PC-3 (cell line): ENCODE measurements around the gene JUNB. TPM values are rescaled to one million over a fixed set of nuclear protein-coding genes. Genes with fewer than 3 reads are reported as not detected.

Experiments used
- ATAC-seq: fragments of 200-7000 bp; cut with Tn5 transposase; 2 replicates; pipeline ENCODE4 v1.9.1; 2020; ENCODE audit warnings: mild to moderate bottlenecking, moderate library complexity
- BruUV-seq: library from RNA; stranded (reverse); fragments of 400-500 nt; replicated peaks from 2 replicates; lab custom pipeline; 2021; lab: Mats Ljungman, UMichigan
- CTCF ChIA-PET: fragments of 300-600 bp; sonication (Branson Sonifier 250); formaldehyde crosslinking; loops from one replicate; lab custom pipeline; 2022; ENCODE audit warnings: antibody characterized with exemption; lab: Charles Lee
- POLR2A ChIA-PET: fragments of 300-600 bp; sonication (Branson Sonifier 250); formaldehyde crosslinking; loops from one replicate; lab custom pipeline; 2022; ENCODE audit warnings: antibody characterized with exemption; ENCODE audit not compliant: unreplicated experiment; lab: Charles Lee
- DNase-seq: peaks from one replicate; pipeline ENCODE4 v3.0.0-alpha.2; 2015
- H2AFZ ChIP-seq: fragments of 300-600 bp; sonication (generic); 2 replicates; pipeline ENCODE4 v1.6.0; 2016; ENCODE audit warnings: antibody characterized with exemption, low read length
- H3F3A ChIP-seq: fragments of 300-600 bp; sonication (generic); one replicate; pipeline ENCODE4 v1.6.0; 2017; ENCODE audit warnings: antibody characterized with exemption, low read length, control low read depth, mild to moderate bottlenecking; ENCODE audit not compliant: unreplicated experiment
- H3K27ac ChIP-seq: fragments of 300-600 bp; sonication (generic); 2 replicates; pipeline ENCODE4 v1.5.1; 2016; ENCODE audit warnings: mild to moderate bottlenecking, low read length
- H3K27me3 ChIP-seq: fragments of 300-600 bp; sonication (generic); 2 replicates; pipeline ENCODE4 v1.6.1; 2016; ENCODE audit warnings: low read length, mixed read lengths
- H3K36me3 ChIP-seq: fragments of 300-600 bp; sonication (generic); 2 replicates; pipeline ENCODE4 v1.6.1; 2016; ENCODE audit warnings: low read depth, mixed run types, low read length, mixed read lengths
- H3K4me1 ChIP-seq: fragments of 300-600 bp; sonication (generic); 2 replicates; pipeline ENCODE4 v1.5.1; 2016; ENCODE audit warnings: low read length; ENCODE audit not compliant: insufficient read depth
- H3K4me2 ChIP-seq: fragments of 300-600 bp; sonication (generic); 2 replicates; pipeline ENCODE4 v1.6.0; 2016; ENCODE audit warnings: low read length
- H3K4me3 ChIP-seq: fragments of 300-600 bp; sonication (generic); 2 replicates; pipeline ENCODE4 v1.5.1; 2016; ENCODE audit warnings: mild to moderate bottlenecking, low read length, mixed read lengths
- H3K79me2 ChIP-seq: fragments of 300-600 bp; sonication (generic); 2 replicates; pipeline ENCODE4 v1.6.1; 2017; ENCODE audit warnings: low read length, mixed read lengths
- H3K9ac ChIP-seq: fragments of 300-600 bp; sonication (generic); 2 replicates; pipeline ENCODE4 v1.6.0; 2016; ENCODE audit warnings: mild to moderate bottlenecking, low read length
- H3K9me2 ChIP-seq: fragments of 300-600 bp; sonication (generic); replicated peaks from 2 replicates; pipeline ENCODE4 v1.6.1; 2016; ENCODE audit warnings: mixed run types, low read length, mixed read lengths
- H3K9me3 ChIP-seq: fragments of 300-600 bp; sonication (generic); 2 replicates; pipeline ENCODE4 v1.6.1; 2016; ENCODE audit warnings: low read length, mixed read lengths
- H4K20me1 ChIP-seq: fragments of 300-600 bp; sonication (generic); 2 replicates; pipeline ENCODE4 v1.6.1; 2016; ENCODE audit warnings: low read length, mixed read lengths
- CTCF ChIP-seq: fragments of 300-600 bp; sonication (generic); conservative IDR thresholded peaks from 2 replicates; pipeline ENCODE4 v1.5.1; 2017; ENCODE audit warnings: antibody characterized with exemption, low read depth, mild to moderate bottlenecking, low read length
- EZH2 ChIP-seq: fragments of 300-600 bp; sonication (generic); IDR thresholded peaks from one replicate; pipeline ENCODE4 v1.6.1; 2017; ENCODE audit warnings: antibody characterized with exemption, mild to moderate bottlenecking, low read length; ENCODE audit not compliant: unreplicated experiment
- EZH2phosphoT487 ChIP-seq: fragments of 300-600 bp; sonication (generic); IDR thresholded peaks from 2 replicates; pipeline ENCODE4 v1.6.1; 2018; ENCODE audit warnings: mild to moderate bottlenecking, antibody characterized with exemption, low read length, borderline replicate concordance
- intact Hi-C: fragments of 100-400 bp; cut with micrococcal nuclease; formaldehyde crosslinking; loops from 2 replicates; pipeline ENCODE4 v1.9.0; 2023
- total RNA-seq: library from RNA; depleted of rRNA; stranded (reverse); fragments of >200 nt; gene quantifications from 2 replicates; pipeline ENCODE4 v1.2.3, GENCODE V29; 2014

Gene JUNB
- total RNA-seq, 1 experiment from 2014 or later: 343 TPM

DNA sequence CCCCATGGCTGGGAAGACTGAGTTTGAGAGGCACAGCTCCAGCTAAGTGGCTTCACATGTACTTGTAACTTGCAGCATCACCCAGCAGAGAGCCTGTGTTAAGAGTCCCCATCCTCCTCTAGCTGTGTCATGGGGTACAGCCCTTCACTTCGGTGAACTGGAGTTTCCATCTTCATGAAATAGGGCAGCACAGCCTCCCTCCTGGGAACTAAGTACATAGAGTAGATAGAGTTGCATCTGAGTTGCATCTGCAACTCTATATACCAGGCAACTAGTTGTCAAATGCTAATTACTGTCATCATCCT lies 9.1 kb downstream of the JUNB start:
- H3K4me2 ChIP-seq: peak overlapping the region; percentile 91
- TF ChIP-seq CTCF (no peak), EZH2phosphoT487 (no peak), EZH2 (no peak)
- ChIA-PET POLR2A (interaction anchor here (0.6 kb wide), 1 partner anchor 34 kb away, joined by 4 read pairs; no protein-coding TSS in a partner anchor), CTCF (interaction anchor here (1.1 kb wide), 1 partner anchor 47 kb away, joined by 3 read pairs; no protein-coding TSS in a partner anchor)
- BruUV-seq: no TSS peak
- H3F3A ChIP-seq: no peaks in the 10 kb centered on the region
- no peaks in the 10 kb centered on the region for H3K27me3 ChIP-seq
- peaks cover 15% of the 10 kb centered on the region for H3K36me3 ChIP-seq
- intact Hi-C loops: loop anchor here (5.0 kb wide), 1 partner anchor 37 kb away; the partner anchor contains the start of gene MAST1
- peaks cover 20% of the 10 kb centered on the region for H3K4me1 ChIP-seq
- peaks cover 28% of the 10 kb centered on the region for H3K79me2 ChIP-seq
- H3K9me3 ChIP-seq: no peaks in the 10 kb centered on the region
- peak overlapping the region; percentile 81 for H3K4me3 ChIP-seq
- H3K27ac ChIP-seq: no peak overlapping the region
- peak overlapping the region; percentile 84; the same call in 1 of the 2 replicates for H3K9ac ChIP-seq
- H2AFZ ChIP-seq: no peak overlapping the region
- H4K20me1 ChIP-seq: no peaks in the 10 kb centered on the region
- ATAC-seq (no peak), DNase-seq (no peak)
- H3K9me2 ChIP-seq: no peaks in the 10 kb centered on the region

DNA sequence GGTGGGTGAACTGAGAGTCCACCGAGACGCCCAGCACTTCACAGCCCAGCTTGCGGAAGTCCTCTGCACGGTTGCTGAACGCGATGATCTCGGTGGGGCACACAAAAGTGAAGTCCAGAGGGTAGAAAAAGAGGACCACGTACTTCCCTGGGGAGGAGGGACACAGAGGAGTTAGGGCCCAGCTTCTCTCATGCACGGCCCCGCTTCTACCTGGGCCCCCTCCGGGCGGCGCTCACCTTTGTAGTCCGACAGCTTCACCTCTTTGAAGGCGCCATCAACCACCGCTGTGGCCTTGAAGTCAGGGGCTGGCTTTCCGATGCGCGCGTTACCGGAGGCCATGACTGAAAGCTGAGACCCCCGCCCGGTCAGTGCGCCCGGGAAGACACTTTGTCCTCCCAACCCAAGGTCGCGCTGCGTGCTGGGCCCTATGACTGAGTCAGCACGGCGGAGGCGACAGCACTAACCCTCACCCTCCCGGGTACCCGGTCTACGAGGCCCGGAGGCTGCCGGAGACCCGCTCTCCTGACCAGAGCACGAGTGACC lies 9.7 kb downstream of the JUNB start:
- intact Hi-C loops: loop anchor here (5.0 kb wide), 1 partner anchor 36 kb away; the partner anchor contains the start of gene MAST1
- ATAC-seq: peak; percentile 24

More for the DNA sequence above, 9.7 kb downstream of the JUNB start:
- TF ChIP-seq EZH2 (no peak), CTCF (0 out of 2 replicates have a peak, but pooled peaks have one; percentile 29), EZH2phosphoT487 (no peak)
- peaks cover 15% of the 10 kb centered on the region for H3K36me3 ChIP-seq
- H3K79me2 ChIP-seq: peaks cover 28% of the 10 kb centered on the region
- H3K4me2 ChIP-seq: peak overlapping the region; percentile 91
- ChIA-PET CTCF (interaction anchor here (1.1 kb wide), 1 partner anchor 47 kb away, joined by 3 read pairs; no protein-coding TSS in a partner anchor), POLR2A (interaction anchor here (0.6 kb wide), 1 partner anchor 35 kb away, joined by 4 read pairs; no protein-coding TSS in a partner anchor)
- H4K20me1 ChIP-seq: no peaks in the 10 kb centered on the region
- H3K9me2 ChIP-seq: no peaks in the 10 kb centered on the region
- H3K9me3 ChIP-seq: no peaks in the 10 kb centered on the region
- H3K27me3 ChIP-seq: no peaks in the 10 kb centered on the region
- H3K9ac ChIP-seq: peak overlapping the region; percentile 84
- DNase-seq: peak; percentile 22
- H3K4me3 ChIP-seq: peak overlapping the region; percentile 81
- no peak overlapping the region; the same call in 1 of the 2 replicates for H3K27ac ChIP-seq
- H2AFZ ChIP-seq: peak overlapping the region; percentile 91
- peaks cover 19% of the 10 kb centered on the region for H3K4me1 ChIP-seq
- no peaks in the 10 kb centered on the region for H3F3A ChIP-seq
- BruUV-seq: TSS peak; percentile 53
